ENCODE measurements around the gene PAIP2. TPM values are rescaled to one million over a fixed set of nuclear protein-coding genes. Genes with fewer than 3 reads are reported as not detected.

PAIP2 gene
- total RNA-seq, 4 donors from 2014 or later: 13.8 to 67.3 (median 36.5) TPM

- Histone ChIP-seq H3K27ac (peak overlapping the region in 1 of 4 donors; percentile 82), H3K36me3 (no peaks in the 10 kb centered on the region), H3K4me3 (peak overlapping the region; percentile 0 to 61 (median 36)), H3K27me3 (peaks cover 21% of the 10 kb centered on the region), H3K9me3 (no peaks in the 10 kb centered on the region), H3K4me1 (peaks cover 0 to 52% (median 42%) of the 10 kb centered on the region in 4 donors)
- in situ Hi-C loops (cut with MboI; ENCODE audit: low pct_ligation_motif_present in 1 of 4, low pct_unique_long_range_greater_than_20kb in 1 of 4, low sequenced_read_pairs in 3 of 4): no loop called here
- TF ChIP-seq POLR2AphosphoS5 (IDR thresholded peaks at IDR 0.05) (no peak), POLR2A (IDR thresholded peaks at IDR 0.05) (peak; percentile 9), EP300 (IDR thresholded peaks at IDR 0.05; ENCODE audit: low read depth) (no peak), CTCF (IDR thresholded peaks at IDR 0.05) (no peak)
- DNase-seq: no peak
- WGBS, 2 donors (ENCODE audit: low coverage in 1 of 2): 19 to 27% methylated on average over 11 to 48 of the region's 49 CpGs
- intact Hi-C loops (cut with DNase I; ENCODE audit: low total_unique reads): no loop called here
Observed at GRCh38 chr5:139393497-139394122, 52.0 kb downstream of the PAIP2 start.

GRCh38 chr5:139394123-139394653, 52.5 kb downstream of the PAIP2 start:
- H3K4me3 ChIP-seq: peak overlapping the region; percentile 4 to 61 (median 36)
- peak overlapping the region in 2 of 4 donors; percentile 0 to 8 for H3K27ac ChIP-seq
- H3K27me3 ChIP-seq: peaks cover 21% of the 10 kb centered on the region
- in situ Hi-C loops (cut with MboI; ENCODE audit: low pct_ligation_motif_present in 1 of 4, low pct_unique_long_range_greater_than_20kb in 1 of 4, low sequenced_read_pairs in 3 of 4) (no loop called here), intact Hi-C loops (cut with DNase I; ENCODE audit: low total_unique reads) (no loop called here)
- H3K36me3 ChIP-seq: no peaks in the 10 kb centered on the region
- peak; percentile 71 for DNase-seq
- TF ChIP-seq POLR2A (IDR thresholded peaks at IDR 0.05) (no peak), CTCF (IDR thresholded peaks at IDR 0.05) (peak in 3 of 5 experiments; percentile 30 to 53 (median 36)), POLR2AphosphoS5 (IDR thresholded peaks at IDR 0.05) (no peak), EP300 (IDR thresholded peaks at IDR 0.05; ENCODE audit: low read depth) (no peak)
- WGBS, 2 donors (ENCODE audit: low coverage in 1 of 2): 20% methylated on average over 30 of the region's 62 CpGs; no CpG with 5 or more reads in 1 of the 2 donors
- H3K4me1 ChIP-seq: peaks cover 0 to 46% (median 37%) of the 10 kb centered on the region in 4 donors
- no peaks in the 10 kb centered on the region for H3K9me3 ChIP-seq

- WGBS, 2 donors (ENCODE audit: low coverage in 1 of 2): 62% methylated on average over 41 of the region's 76 CpGs; no CpG with 5 or more reads in 1 of the 2 donors
- Histone ChIP-seq H3K4me1 (peaks cover 0 to 44% (median 37%) of the 10 kb centered on the region in 4 donors), H3K27ac (peak within 1 kb of the TSS in 3 of 4 donors; percentile 0 to 37 (median 8)), H3K4me3 (peak within 1 kb of the TSS; percentile 4 to 61 (median 36)), H3K27me3 (peaks cover 21% of the 10 kb centered on the region), H3K9me3 (no peaks in the 10 kb centered on the region), H3K36me3 (no peaks in the 10 kb centered on the region)
- TF ChIP-seq CTCF (IDR thresholded peaks at IDR 0.05) (no peak), POLR2A (IDR thresholded peaks at IDR 0.05) (no peak), EP300 (IDR thresholded peaks at IDR 0.05; ENCODE audit: low read depth) (no peak), POLR2AphosphoS5 (IDR thresholded peaks at IDR 0.05) (no peak)
- no peak for DNase-seq
- intact Hi-C loops (cut with DNase I; ENCODE audit: low total_unique reads): no loop called here
- in situ Hi-C loops (cut with MboI; ENCODE audit: low pct_ligation_motif_present in 1 of 4, low pct_unique_long_range_greater_than_20kb in 1 of 4, low sequenced_read_pairs in 3 of 4): no loop called here
Observed at GRCh38 chr5:139394654-139395566, 53.3 kb downstream of the PAIP2 start, which contains the start of gene PROB1. Gene PROB1 (minus strand): TSS chr5:139395104. CDS start chr5:139395081, 23 bp downstream.

Data from transverse colon (tissue), 4 donors.